Measurements from ENCODE around the gene STOM.
A peak's percentile ranks its signal among the peaks of the same experiment; 100 is the strongest.

The STOM gene

GRCh38 chr9:121348221-121348620 is 21.8 kb downstream of the STOM start:
- no peak overlapping the region for H3K4me3 Mint-ChIP-seq
- H3K4me1 Mint-ChIP-seq: no peaks in the 10 kb centered on the region
- H3K27ac Mint-ChIP-seq: no peak overlapping the region
- ATAC-seq (ENCODE audit: low read depth) (no peak), DNase-seq (ENCODE audit: low spot score in 2 of 2) (no peak)
- H3K9me3 Mint-ChIP-seq: no peaks in the 10 kb centered on the region
- no peaks in the 10 kb centered on the region for H3K27me3 Mint-ChIP-seq
- peaks cover 3% of the 10 kb centered on the region for H3K36me3 Mint-ChIP-seq

- H3K4me3 Mint-ChIP-seq: no peak overlapping the region
- H3K27ac Mint-ChIP-seq: no peak overlapping the region
- ATAC-seq (ENCODE audit: low read depth) (no peak), DNase-seq (ENCODE audit: low spot score in 2 of 2) (no peak)
- no peaks in the 10 kb centered on the region for H3K27me3 Mint-ChIP-seq
- no peaks in the 10 kb centered on the region for H3K9me3 Mint-ChIP-seq
- no peaks in the 10 kb centered on the region for H3K4me1 Mint-ChIP-seq
- H3K36me3 Mint-ChIP-seq: peaks cover 6% of the 10 kb centered on the region
Observed at GRCh38 chr9:121345070-121345469, 25.0 kb downstream of the STOM start.

GRCh38 chr9:121344184-121344583 is 25.9 kb downstream of the STOM start:
- Mint-ChIP-seq H3K36me3 (peaks cover 6% of the 10 kb centered on the region), H3K9me3 (no peaks in the 10 kb centered on the region), H3K27ac (no peak overlapping the region), H3K4me1 (no peaks in the 10 kb centered on the region), H3K27me3 (no peaks in the 10 kb centered on the region), H3K4me3 (no peak overlapping the region)
- DNase-seq (ENCODE audit: low spot score in 2 of 2): no peak
- no peak for ATAC-seq (ENCODE audit: low read depth)

- H3K9me3 Mint-ChIP-seq: no peaks in the 10 kb centered on the region
- ATAC-seq (ENCODE audit: low read depth) (no peak), DNase-seq (ENCODE audit: low spot score in 2 of 2) (no peak)
- H3K27ac Mint-ChIP-seq: no peak overlapping the region
- H3K4me1 Mint-ChIP-seq: peaks cover 6% of the 10 kb centered on the region
- H3K36me3 Mint-ChIP-seq: peaks cover 5% of the 10 kb centered on the region
- H3K4me3 Mint-ChIP-seq: no peak overlapping the region
- H3K27me3 Mint-ChIP-seq: no peaks in the 10 kb centered on the region
Observed at GRCh38 chr9:121340676-121341392, 29.2 kb downstream of the STOM start.

- ATAC-seq (ENCODE audit: low read depth): no peak
- no peaks in the 10 kb centered on the region for H3K9me3 Mint-ChIP-seq
- no peak overlapping the region for H3K27ac Mint-ChIP-seq
- H3K4me3 Mint-ChIP-seq: no peak overlapping the region
- DNase-seq (ENCODE audit: low spot score in 2 of 2): no peak
- peaks cover 6% of the 10 kb centered on the region for H3K4me1 Mint-ChIP-seq
- no peaks in the 10 kb centered on the region for H3K27me3 Mint-ChIP-seq
- peaks cover 9% of the 10 kb centered on the region for H3K36me3 Mint-ChIP-seq
Observed at GRCh38 chr9:121339437-121339836, 30.6 kb downstream of the STOM start.

- H3K27me3 Mint-ChIP-seq: no peaks in the 10 kb centered on the region
- no peak overlapping the region for H3K4me3 Mint-ChIP-seq
- peak overlapping the region; percentile 22 for H3K27ac Mint-ChIP-seq
- DNase-seq (ENCODE audit: low spot score in 2 of 2): no peak
- H3K9me3 Mint-ChIP-seq: no peaks in the 10 kb centered on the region
- peaks cover 6% of the 10 kb centered on the region for H3K4me1 Mint-ChIP-seq
- ATAC-seq (ENCODE audit: low read depth): no peak
- H3K36me3 Mint-ChIP-seq: peaks cover 22% of the 10 kb centered on the region
Observed at GRCh38 chr9:121336665-121337064, 33.4 kb downstream of the STOM start.

GRCh38 chr9:121333950-121334773 is 35.9 kb downstream of the STOM start:
- Mint-ChIP-seq H3K4me3 (no peak overlapping the region), H3K36me3 (peaks cover 35% of the 10 kb centered on the region), H3K27ac (no peak overlapping the region), H3K4me1 (peaks cover 6% of the 10 kb centered on the region), H3K9me3 (no peaks in the 10 kb centered on the region), H3K27me3 (no peaks in the 10 kb centered on the region)
- DNase-seq (ENCODE audit: low spot score in 2 of 2) (no peak), ATAC-seq (ENCODE audit: low read depth) (no peak)

- H3K9me3 Mint-ChIP-seq: no peaks in the 10 kb centered on the region
- H3K27ac Mint-ChIP-seq: no peak overlapping the region
- no peak overlapping the region for H3K4me3 Mint-ChIP-seq
- H3K36me3 Mint-ChIP-seq: peaks cover 36% of the 10 kb centered on the region
- no peaks in the 10 kb centered on the region for H3K27me3 Mint-ChIP-seq
- ATAC-seq (ENCODE audit: low read depth) (no peak), DNase-seq (ENCODE audit: low spot score in 2 of 2) (no peak)
- H3K4me1 Mint-ChIP-seq: peaks cover 6% of the 10 kb centered on the region
Observed at GRCh38 chr9:121331992-121332685, 37.9 kb downstream of the STOM start.

GRCh38 chr9:121331549-121331948 is 38.5 kb downstream of the STOM start:
- H3K27ac Mint-ChIP-seq: no peak overlapping the region
- H3K27me3 Mint-ChIP-seq: no peaks in the 10 kb centered on the region
- H3K4me1 Mint-ChIP-seq: peaks cover under 1% of the 10 kb centered on the region
- no peak for ATAC-seq (ENCODE audit: low read depth)
- peaks cover 36% of the 10 kb centered on the region for H3K36me3 Mint-ChIP-seq
- H3K4me3 Mint-ChIP-seq: no peak overlapping the region
- H3K9me3 Mint-ChIP-seq: no peaks in the 10 kb centered on the region
- no peak for DNase-seq (ENCODE audit: low spot score in 2 of 2)

- H3K27me3 Mint-ChIP-seq: no peaks in the 10 kb centered on the region
- H3K27ac Mint-ChIP-seq: no peak overlapping the region
- H3K4me1 Mint-ChIP-seq: peaks cover 2% of the 10 kb centered on the region
- DNase-seq (ENCODE audit: low spot score in 2 of 2): no peak
- no peaks in the 10 kb centered on the region for H3K9me3 Mint-ChIP-seq
- H3K36me3 Mint-ChIP-seq: peaks cover 42% of the 10 kb centered on the region
- H3K4me3 Mint-ChIP-seq: no peak overlapping the region
- peak; percentile 38 for ATAC-seq (ENCODE audit: low read depth)
Observed at GRCh38 chr9:121328876-121329681, 41.0 kb downstream of the STOM start.

- H3K36me3 Mint-ChIP-seq: peaks cover 40% of the 10 kb centered on the region
- H3K9me3 Mint-ChIP-seq: no peaks in the 10 kb centered on the region
- H3K27ac Mint-ChIP-seq: no peak overlapping the region
- no peak for DNase-seq (ENCODE audit: low spot score in 2 of 2)
- peaks cover 2% of the 10 kb centered on the region for H3K4me1 Mint-ChIP-seq
- H3K27me3 Mint-ChIP-seq: no peaks in the 10 kb centered on the region
- no peak for ATAC-seq (ENCODE audit: low read depth)
- no peak overlapping the region for H3K4me3 Mint-ChIP-seq
Observed at GRCh38 chr9:121328476-121328875, 41.6 kb downstream of the STOM start.

- peaks cover 38% of the 10 kb centered on the region for H3K36me3 Mint-ChIP-seq
- H3K27me3 Mint-ChIP-seq: no peaks in the 10 kb centered on the region
- H3K9me3 Mint-ChIP-seq: no peaks in the 10 kb centered on the region
- peaks cover 2% of the 10 kb centered on the region for H3K4me1 Mint-ChIP-seq
- DNase-seq (ENCODE audit: low spot score in 2 of 2) (no peak), ATAC-seq (ENCODE audit: low read depth) (no peak)
- H3K4me3 Mint-ChIP-seq: no peak overlapping the region
- no peak overlapping the region for H3K27ac Mint-ChIP-seq
Observed at GRCh38 chr9:121326901-121327613, 43.0 kb downstream of the STOM start.

- DNase-seq (ENCODE audit: low spot score in 2 of 2) (no peak), ATAC-seq (ENCODE audit: low read depth) (no peak)
- Mint-ChIP-seq H3K9me3 (no peaks in the 10 kb centered on the region), H3K36me3 (peaks cover 36% of the 10 kb centered on the region), H3K27me3 (no peaks in the 10 kb centered on the region), H3K27ac (no peak overlapping the region), H3K4me3 (no peak overlapping the region), H3K4me1 (peaks cover 2% of the 10 kb centered on the region)
Observed at GRCh38 chr9:121326130-121326838, 43.8 kb downstream of the STOM start.

Measured in memory B cell (primary cell).